GM15510 (cell line): ENCODE measurements around the gene NOC4L.

Source experiments
- POLR2A ChIP-seq: IDR thresholded peaks from 3 replicates; pipeline ENCODE4 v1.6.1; 2011; ENCODE audit warnings: borderline replicate concordance; ENCODE audit not compliant: insufficient read length; ENCODE audit errors: extremely low read depth

The NOC4L gene

DNA sequence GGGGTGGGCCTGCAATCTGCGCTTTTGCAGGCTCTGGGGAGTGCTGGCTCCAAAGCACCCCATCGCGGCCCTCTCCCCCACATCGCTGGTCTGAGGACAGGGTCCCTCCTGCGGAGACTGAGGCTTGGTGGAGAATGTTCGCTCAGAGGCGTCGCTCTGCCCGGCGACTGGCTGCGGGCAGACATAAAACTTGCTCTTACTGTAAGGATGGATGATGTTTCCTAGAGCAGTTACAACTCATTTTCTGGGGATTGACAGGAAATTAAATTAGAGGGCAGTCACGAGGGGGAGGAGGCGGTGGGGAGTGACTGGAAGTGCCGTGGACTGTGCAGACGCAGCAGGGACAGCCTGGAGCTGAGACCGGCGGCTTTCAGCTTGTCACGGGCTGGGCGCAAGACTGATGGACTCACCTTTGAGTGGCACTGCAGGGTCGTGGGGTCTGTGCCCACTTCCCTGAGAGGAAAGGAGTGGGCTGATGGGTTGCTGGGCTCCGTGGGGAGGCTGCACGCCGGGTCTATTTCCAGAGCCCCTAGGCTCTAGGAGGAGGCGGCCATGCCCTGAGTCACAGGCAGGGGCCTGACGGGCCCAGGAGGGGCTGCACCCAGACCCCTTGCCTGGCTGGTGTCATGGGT lies 32.8 kb downstream of the NOC4L start:
- no peak for TF ChIP-seq POLR2A

DNA sequence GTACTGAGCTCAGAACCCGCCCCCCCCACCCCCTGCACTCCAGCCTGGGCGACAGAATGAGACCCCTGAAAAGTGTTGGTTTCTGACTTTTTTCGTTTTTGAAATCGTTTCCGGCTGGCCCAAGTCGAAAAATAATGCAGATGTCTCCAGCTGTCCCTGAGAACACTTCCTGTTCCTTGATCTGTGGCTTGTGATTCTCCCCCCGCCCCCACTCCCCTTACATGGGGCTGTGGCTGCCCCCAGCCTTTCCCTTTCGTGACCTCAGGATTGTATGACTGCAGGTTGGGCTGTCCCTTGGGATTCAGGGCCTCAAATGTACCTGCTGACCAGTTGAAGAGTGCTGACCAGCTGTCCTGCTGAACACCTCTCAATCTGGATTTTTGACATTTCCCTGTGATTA lies 34.1 kb downstream of the NOC4L start:
- no peak for TF ChIP-seq POLR2A

- TF ChIP-seq POLR2A, result no peak
These were observed 34.6 kb downstream of the NOC4L start for GRCh38 chr12:132178801-132179401.

GRCh38 chr12:132179431-132180362 lies 35.4 kb downstream of the NOC4L start:
- TF ChIP-seq POLR2A, result no peak

GRCh38 chr12:132180648-132181546 lies 36.6 kb downstream of the NOC4L start:
- TF ChIP-seq POLR2A, result no peak

DNA sequence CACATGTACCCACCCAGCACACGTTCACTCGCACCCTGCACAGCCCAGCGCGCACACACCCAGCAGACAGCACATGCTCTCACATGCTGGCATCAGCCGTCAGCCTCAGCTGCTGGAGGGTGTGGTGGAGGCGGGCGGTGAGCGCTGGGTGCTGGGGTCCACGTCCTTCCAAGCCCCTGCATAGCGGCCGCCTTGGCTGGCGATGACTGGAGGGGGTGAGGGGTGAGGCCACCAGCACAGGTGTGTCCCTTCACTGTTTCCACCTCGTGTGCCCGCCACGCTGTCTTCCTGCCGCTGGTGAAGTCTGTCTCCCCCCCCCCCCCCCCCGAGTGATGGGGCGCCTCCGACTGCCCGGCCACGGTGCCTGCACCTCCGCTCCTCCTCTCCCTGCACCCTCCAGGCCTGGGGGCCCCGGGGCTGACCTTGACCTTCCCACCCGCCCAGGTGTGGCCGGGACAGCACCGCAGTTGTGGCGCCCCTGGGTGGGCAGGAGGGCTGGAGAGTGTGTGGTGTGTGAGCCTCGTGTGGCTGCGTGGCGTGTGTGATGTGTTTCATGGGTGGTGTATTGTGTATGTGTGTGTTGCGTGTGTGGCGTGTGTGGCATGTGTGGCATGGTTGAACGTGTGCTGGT lies 37.4 kb downstream of the NOC4L start:
- no peak for TF ChIP-seq POLR2A

DNA sequence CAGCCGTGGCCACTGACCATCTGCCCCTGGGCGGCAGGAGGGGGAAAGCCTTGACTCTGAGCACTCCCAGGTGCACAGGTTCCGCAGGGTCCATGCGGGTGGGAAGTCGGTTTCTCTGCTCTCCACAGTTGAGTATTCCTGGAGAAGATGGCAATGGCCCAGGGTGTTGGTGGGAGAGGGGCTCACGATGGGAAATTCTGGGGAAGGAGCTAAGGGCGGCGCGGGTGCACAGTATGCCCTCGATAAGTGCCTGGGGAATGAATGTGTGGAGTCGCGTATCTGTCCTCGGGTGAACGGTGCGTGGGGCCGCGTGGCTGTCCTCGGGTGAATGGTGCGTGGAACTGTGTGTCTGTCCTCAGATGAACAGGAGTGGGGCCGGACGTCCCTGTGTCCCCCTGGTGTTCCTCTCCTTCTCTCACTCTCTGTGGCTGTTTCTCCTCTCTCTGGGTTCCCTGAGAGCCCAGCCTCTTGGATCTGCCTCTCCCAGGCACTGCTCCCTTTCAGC lies 38.0 kb downstream of the NOC4L start:
- TF ChIP-seq POLR2A, result no peak

DNA sequence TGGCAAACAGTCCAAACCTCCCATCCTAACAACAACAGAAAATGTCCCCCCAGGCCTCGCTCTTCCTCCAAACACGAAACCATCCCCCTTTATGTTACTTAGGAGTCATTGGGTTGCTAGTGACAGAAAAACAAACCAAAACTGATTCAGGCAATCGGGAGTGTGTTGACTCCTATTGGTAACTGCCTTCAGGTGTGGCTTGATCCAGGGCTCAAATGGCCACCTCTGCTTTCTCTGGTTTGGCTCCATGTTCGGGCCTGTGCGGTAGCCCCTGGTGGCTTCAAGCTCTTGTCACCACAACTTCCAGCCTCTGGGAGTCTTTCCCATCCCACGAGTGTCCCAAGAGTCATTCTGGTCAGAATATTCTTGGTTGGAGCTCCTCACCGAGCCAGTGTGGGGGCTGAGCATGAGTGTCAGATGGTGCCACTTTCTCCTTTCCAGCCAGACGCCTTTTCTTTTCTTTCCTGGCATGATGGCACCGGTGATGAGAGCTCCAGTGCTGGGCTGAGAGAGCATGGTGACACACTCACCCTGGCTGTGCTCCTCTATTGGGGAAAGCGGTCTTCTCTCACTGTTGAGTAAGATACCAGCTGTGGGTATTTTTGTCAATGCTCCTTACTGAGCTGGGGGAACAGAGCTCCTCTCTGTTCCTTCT lies 38.6 kb downstream of the NOC4L start:
- TF ChIP-seq POLR2A, result no peak

GRCh38 chr12:132185705-132186104 lies 41.4 kb downstream of the NOC4L start:
- no peak for TF ChIP-seq POLR2A

- TF ChIP-seq POLR2A, result no peak
These were observed 42.1 kb downstream of the NOC4L start for GRCh38 chr12:132186208-132186856.

DNA sequence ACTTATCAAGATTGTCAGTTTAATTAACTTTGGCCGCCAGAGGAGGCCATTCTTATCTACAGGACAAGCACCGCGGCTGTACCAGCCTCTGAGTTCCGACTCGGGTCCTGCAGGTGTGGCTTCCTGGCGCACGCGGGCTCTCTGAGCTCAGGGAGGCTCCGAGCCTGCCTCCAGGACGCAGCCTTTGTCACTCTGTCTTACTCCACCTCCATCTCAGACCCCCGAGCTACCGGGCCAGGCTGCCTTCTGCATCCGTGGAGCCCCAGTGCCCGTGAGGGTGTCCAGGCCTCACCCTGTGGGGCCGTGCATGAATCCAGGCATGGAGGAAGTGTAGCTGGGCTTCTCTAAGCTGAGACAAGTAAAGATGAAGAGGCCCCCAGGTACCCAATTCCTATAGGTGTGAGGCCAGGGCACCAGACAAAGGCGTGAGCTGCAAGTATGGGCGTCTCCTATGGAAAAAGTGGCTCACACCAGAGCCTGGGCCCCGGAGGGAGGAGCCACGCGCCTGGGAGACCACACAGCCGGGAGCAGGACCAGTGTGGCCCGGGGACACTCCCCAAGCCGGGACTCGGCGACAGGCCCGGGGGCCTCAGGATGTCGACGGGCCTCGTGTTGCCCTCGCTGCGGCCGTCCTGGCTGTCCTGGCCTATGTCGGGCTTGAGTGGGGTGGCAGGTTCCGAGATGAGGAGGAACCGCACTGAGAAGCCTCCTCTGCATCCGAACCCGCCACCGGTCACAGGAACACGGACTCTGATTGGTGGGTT lies 42.8 kb downstream of the NOC4L start:
- no peak for TF ChIP-seq POLR2A
